Ascending aorta (tissue), 2 donors: Measurements from ENCODE around the gene PCNX3. TPM values are rescaled to one million over a fixed set of nuclear protein-coding genes. Genes with fewer than 3 reads are reported as not detected.

ENCODE experiments used
- DNase-seq, 2 donors: peaks; one replicate each; pipeline ENCODE4 v3.0.0-alpha.2; 2019; ENCODE audit warnings: low spot score in 2 of 2
- H3K27ac ChIP-seq, 2 donors: fragments of 200-600 bp; sonication (generic); one replicate each; pipeline ENCODE4 v1.5.1; 2016 to 2017; ENCODE audit warnings: mild to moderate bottlenecking in 1 of 2
- H3K27me3 ChIP-seq: fragments of 200-600 bp; sonication (generic); one replicate; pipeline ENCODE4 v1.5.1; 2017
- H3K36me3 ChIP-seq, 2 donors: fragments of 200-600 bp; sonication (generic); one replicate each; pipeline ENCODE4 v1.5.1; 2016
- H3K4me1 ChIP-seq, 2 donors: fragments of 200-600 bp; sonication (generic); one replicate each; pipeline ENCODE4 v1.5.1; 2016 to 2017; ENCODE audit warnings: mild to moderate bottlenecking in 1 of 2
- H3K4me3 ChIP-seq, 2 donors: fragments of 200-600 bp; sonication (generic); one replicate each; pipeline ENCODE4 v1.5.1; 2016 to 2017; ENCODE audit warnings: mild to moderate bottlenecking in 1 of 2
- H3K9me3 ChIP-seq, 2 donors: fragments of 200-600 bp; sonication (generic); one replicate each; pipeline ENCODE4 v1.5.1; 2016
- intact Hi-C: fragments of 100-400 bp; cut with DNase I; formaldehyde crosslinking; loops from one replicate; pipeline ENCODE4 v1.15.1; 2023
- total RNA-seq: library from RNA; depleted of rRNA; stranded (reverse); fragments of >200 nt; gene quantifications from one replicate; pipeline ENCODE4 v1.1.0, GENCODE V29; 2016
- TF ChIP-seq, protein P1 (sequence below), 3 experiments: fragments of 200-600 bp in 2 of 3; fragments of 450-650 bp in 1 of 3; sonication (generic) in 2 of 3; IDR thresholded peaks; one replicate each; pipeline ENCODE4 v1.5.1; 2016 to 2019; ENCODE audit warnings: antibody characterized with exemption in 3 of 3, mild to moderate bottlenecking in 1 of 3, moderate library complexity in 1 of 3

Gene PCNX3
- total RNA-seq, 1 donor from 2014 or later, result 181 TPM

DNA sequence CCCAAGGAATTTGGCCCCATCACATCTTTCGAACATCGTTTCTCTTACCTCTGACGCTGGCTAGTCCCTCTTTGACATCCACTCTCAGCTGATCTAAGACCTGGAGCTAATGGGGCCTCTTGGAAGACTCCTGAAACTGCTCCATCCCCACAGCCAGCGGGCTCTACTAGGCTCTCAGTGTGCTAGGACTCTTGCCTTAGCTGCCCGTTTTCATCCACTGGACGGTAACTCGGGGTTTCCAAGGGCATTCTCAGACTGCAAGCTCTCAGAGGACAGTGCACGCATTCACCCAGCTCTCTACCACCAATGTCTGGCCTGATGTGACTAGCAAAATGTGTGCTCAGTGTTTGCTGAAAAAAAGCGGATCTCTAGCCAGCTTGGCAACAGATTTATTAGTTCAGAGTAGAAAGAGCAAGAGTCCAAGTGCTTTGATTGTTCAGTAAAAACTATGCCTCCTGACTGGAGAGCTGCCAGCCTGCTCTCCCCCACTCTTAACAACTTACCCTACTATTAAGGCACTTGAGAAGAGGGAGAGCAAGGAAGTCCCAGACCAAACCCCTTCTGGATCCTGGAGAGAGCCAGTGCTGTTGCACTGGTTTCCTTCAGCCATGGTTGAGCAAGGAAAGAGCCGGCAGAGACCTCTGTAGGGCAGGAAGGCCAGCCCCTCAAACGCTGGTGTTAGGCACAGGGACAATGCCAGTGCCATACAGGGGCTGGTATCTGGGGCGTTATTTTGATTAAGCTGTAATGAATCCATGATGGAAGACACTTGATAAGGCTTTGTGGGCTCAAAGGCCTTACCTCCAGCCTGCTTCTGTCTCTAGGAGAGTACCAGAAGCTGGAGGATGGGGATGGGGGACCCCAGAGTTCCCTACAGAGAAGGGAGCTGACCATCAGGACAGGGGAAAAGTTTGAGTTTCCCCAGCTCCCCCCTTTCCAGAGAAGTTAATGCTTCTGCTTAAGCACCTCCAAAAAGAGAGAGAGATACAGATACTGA lies 38.0 kb downstream of the PCNX3 start:
- peak overlapping the region; percentile 51 to 62 for H3K4me3 ChIP-seq
- intact Hi-C loops, result loop anchor here (1.0 to 5.0 kb wide), 3 partner anchors 9 to 111 kb away; partner anchors contain the start of genes FAM89B, RELA and ZNRD2
- peaks cover 12 to 17% of the 10 kb centered on the region in 2 donors for H3K4me1 ChIP-seq
- H3K36me3 ChIP-seq, result peaks cover 58 to 68% of the 10 kb centered on the region in 2 donors
- DNase-seq, result peak in 1 of 2 donors; percentile 59
- H3K9me3 ChIP-seq, result no peaks in the 10 kb centered on the region
- no peaks in the 10 kb centered on the region for H3K27me3 ChIP-seq
- TF ChIP-seq, protein P1, sequence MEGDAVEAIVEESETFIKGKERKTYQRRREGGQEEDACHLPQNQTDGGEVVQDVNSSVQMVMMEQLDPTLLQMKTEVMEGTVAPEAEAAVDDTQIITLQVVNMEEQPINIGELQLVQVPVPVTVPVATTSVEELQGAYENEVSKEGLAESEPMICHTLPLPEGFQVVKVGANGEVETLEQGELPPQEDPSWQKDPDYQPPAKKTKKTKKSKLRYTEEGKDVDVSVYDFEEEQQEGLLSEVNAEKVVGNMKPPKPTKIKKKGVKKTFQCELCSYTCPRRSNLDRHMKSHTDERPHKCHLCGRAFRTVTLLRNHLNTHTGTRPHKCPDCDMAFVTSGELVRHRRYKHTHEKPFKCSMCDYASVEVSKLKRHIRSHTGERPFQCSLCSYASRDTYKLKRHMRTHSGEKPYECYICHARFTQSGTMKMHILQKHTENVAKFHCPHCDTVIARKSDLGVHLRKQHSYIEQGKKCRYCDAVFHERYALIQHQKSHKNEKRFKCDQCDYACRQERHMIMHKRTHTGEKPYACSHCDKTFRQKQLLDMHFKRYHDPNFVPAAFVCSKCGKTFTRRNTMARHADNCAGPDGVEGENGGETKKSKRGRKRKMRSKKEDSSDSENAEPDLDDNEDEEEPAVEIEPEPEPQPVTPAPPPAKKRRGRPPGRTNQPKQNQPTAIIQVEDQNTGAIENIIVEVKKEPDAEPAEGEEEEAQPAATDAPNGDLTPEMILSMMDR (IDR thresholded peaks at IDR 0.05), result no peak
- H3K27ac ChIP-seq, result peak overlapping the region; percentile 89 to 93

DNA sequence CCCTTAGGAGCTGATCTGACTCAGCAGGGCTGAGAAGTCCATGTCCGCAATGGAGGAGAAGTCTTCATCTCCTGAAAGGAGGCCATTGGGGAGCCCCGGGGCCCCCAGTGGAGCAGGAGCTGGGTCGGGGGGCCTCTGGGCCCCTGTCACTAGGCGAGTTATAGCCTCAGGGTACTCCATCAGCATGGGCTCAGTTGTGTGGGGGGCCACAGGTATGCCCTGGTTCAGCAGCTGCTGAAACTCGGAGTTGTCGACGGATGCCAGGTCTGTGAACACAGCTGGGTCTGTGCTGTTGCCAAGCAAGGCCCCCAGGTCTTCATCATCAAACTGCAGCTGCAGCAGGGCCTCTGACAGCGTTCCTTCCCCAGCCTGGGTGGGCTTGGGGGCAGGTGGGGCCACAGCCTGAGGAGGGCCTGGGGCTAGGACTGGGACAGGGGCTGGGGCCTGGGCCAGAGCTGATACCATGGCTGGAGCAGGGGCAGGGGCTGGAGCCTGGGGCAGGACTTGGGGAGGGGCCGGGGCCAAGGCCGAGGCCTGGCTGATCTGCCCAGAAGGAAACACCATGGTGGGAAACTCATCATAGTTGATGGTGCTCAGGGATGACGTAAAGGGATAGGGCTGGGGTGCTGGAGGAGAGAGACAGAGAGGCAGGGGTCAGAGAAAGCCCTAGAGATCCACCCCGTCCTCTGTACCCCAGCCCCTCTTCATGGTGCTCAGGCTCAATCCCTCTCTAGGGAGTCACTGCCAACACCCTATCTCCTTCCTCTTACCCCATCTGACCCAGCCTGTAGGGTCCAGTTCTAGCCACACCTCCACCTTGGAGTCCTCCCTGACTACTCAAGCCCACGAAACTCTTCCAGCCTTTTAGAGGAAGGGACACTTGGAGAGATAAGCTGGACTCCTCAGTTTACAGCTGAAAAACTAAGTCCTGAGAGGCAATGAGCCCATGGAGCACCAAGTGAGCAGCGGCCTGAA lies 39.1 kb downstream of the PCNX3 start:
- TF ChIP-seq, protein P1 (IDR thresholded peaks at IDR 0.05), result no peak
- DNase-seq, result peak in 1 of 2 donors; percentile 63
- intact Hi-C loops, result loop anchor here (5.0 kb wide), 2 partner anchors 82 to 112 kb away; partner anchors contain the start of genes FAM89B and ZNRD2
- Histone ChIP-seq H3K4me3 (no peak overlapping the region), H3K4me1 (peaks cover 12 to 21% of the 10 kb centered on the region in 2 donors), H3K36me3 (peaks cover 61 to 71% of the 10 kb centered on the region in 2 donors), H3K27me3 (no peaks in the 10 kb centered on the region), H3K27ac (peak overlapping the region; percentile 89 to 93), H3K9me3 (no peaks in the 10 kb centered on the region)

DNA sequence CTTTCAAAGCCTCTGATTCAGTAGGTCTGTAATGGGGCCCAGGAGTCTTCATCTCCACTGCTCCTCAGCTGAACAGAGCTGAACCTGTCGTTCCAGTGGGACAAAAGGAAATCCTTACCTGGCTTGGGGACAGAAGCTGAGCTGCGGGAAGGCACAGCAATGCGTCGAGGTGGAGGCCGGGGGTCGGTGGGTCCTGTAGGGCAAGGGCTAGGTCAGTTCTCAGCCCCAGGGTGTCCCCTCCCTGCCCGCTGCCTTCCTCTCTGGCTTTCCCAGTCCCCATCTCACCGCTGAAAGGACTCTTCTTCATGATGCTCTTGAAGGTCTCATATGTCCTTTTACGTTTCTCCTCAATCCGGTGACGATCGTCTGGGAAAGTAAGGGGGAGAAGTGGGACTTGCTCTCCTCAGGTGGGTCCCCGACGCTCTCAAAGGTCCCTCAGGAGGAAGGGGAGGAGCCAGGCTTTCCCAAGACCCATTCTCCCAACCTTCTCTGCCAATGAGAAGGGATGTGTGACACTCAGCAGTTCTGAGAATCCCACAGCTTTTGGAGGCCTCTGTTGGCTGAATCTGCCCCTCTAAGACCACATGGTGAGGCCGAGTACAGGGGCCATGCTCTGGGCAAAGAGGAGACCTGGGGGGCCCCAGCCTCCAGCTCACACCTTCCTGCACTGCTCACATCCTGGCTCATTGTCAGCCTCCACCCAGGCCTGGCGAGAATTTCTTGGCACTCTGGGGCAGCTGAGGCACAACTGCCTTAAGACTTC lies 40.2 kb downstream of the PCNX3 start:
- Histone ChIP-seq H3K4me3 (no peak overlapping the region), H3K27me3 (no peaks in the 10 kb centered on the region), H3K36me3 (peaks cover 65 to 71% of the 10 kb centered on the region in 2 donors), H3K9me3 (no peaks in the 10 kb centered on the region), H3K27ac (no peak overlapping the region), H3K4me1 (peaks cover 12 to 27% of the 10 kb centered on the region in 2 donors)
- intact Hi-C loops, result no loop called here
- no peak for DNase-seq
- TF ChIP-seq, protein P1 (IDR thresholded peaks at IDR 0.05), result no peak

- no peak overlapping the region for H3K4me3 ChIP-seq
- intact Hi-C loops, result no loop called here
- H3K27me3 ChIP-seq, result no peaks in the 10 kb centered on the region
- TF ChIP-seq, protein P1 (IDR thresholded peaks at IDR 0.05), result no peak
- H3K36me3 ChIP-seq, result peaks cover 68 to 76% of the 10 kb centered on the region in 2 donors
- no peaks in the 10 kb centered on the region for H3K9me3 ChIP-seq
- no peak for DNase-seq
- H3K27ac ChIP-seq, result no peak overlapping the region
- H3K4me1 ChIP-seq, result peaks cover 20 to 34% of the 10 kb centered on the region in 2 donors
Measured at GRCh38 chr11:65657426-65657825, 41.9 kb downstream of the PCNX3 start.
